ENCODE data around the gene MED27. TPM values are rescaled to one million over a fixed set of nuclear protein-coding genes. Genes with fewer than 3 reads are reported as not detected.

The MED27 gene
- total and polyA plus RNA-seq, 2 of the 8 experiments (the other 6 are each of a cell fraction or from before 2014, with no cell fraction given) = 29.9 to 56.5 TPM

DNA sequence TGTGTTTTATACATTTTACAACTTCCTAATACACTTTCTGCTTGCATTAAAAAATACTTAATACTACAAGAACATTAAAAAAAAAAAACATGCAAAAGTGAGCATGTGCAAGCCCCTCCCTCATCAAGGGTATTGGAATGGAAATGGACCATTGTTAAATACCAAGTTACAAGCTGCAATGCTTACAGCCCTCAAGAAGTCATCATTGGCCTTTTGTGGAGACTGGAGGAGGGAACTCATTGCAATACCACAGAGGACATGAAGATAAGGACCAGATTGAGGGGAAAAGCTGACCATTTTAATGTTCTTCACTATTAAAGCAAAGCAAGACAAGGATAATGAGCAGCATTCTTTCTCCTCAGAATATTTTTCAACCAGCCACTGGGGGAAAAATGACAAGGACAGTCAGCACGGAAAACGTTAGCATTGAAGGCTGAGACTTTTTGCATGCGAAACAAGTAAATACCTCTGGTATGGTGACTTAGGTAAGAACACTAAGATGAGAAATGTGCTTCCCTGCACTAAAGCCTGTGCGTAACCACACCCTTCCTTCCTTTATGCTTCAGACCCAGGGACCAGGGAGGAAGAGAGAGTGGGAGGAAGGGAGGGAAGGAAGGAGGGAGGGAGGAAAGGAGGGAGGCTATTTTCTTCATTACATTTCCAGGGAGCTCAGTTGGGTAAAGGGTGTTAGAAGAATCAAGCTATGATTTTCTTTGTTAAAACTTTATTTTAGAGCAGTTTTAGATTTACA, 198.7 kb downstream of the MED27 start:
- Histone ChIP-seq H3K79me2 (ENCODE audit: control insufficient read depth in 1 of 2, insufficient read depth in 2 of 2, low read length in 2 of 2) (no peaks in the 10 kb centered on the region), H4K5ac (ENCODE audit: insufficient read length, low read depth, low read length) (peak overlapping the region; percentile 44), H3K4ac (replicated peaks; ENCODE audit: insufficient read length, low read depth, low read length) (no peak overlapping the region), H3K18ac (ENCODE audit: extremely low read depth, low read length) (peak overlapping the region; percentile 6; the same call in 1 of the 2 replicates), H3K79me1 (ENCODE audit: low read depth, low read length) (no peaks in the 10 kb centered on the region), H2BK12ac (ENCODE audit: low read depth, low read length) (no peak overlapping the region), H3K9me3 (ENCODE audit: insufficient read depth in 2 of 2, low read depth in 1 of 2, low read length in 1 of 2) (no peaks in the 10 kb centered on the region), H2AFZ (ENCODE audit: low read length) (no peak overlapping the region), H3K4me3 (ENCODE audit: extremely low read depth in 1 of 4, insufficient read depth in 2 of 4, low read depth in 3 of 4, low read length in 4 of 4) (no peak overlapping the region), H3K4me2 (ENCODE audit: insufficient read depth in 1 of 2, low read depth in 2 of 2, low read length in 2 of 2) (peak overlapping the region; percentile 25 to 33; a peak in 3 of 4 replicates), H4K8ac (ENCODE audit: extremely low read depth, insufficient read depth, low read length) (no peak overlapping the region), H3K36me3 (ENCODE audit: control insufficient read depth in 2 of 4, insufficient read depth in 4 of 4, low read length in 3 of 4) (no peaks in the 10 kb centered on the region), H3K23ac (ENCODE audit: insufficient read length) (no peak overlapping the region), H4K91ac (replicated peaks; ENCODE audit: insufficient read length, low read length) (no peak overlapping the region), H3K4me1 (replicated peaks in 1 of 4; ENCODE audit: control insufficient read depth in 3 of 4, insufficient read depth in 4 of 4, low read length in 3 of 4) (peaks cover 0 to 6% (median 5%) of the 10 kb centered on the region in 4 experiments; a peak in 4 of 7 replicates), H3K14ac (ENCODE audit: insufficient read length) (no peak overlapping the region), H2AK5ac (ENCODE audit: low read depth, low read length) (no peak overlapping the region; the same call in 1 of the 2 replicates), H3K27me3 (replicated peaks in 1 of 4; ENCODE audit: control insufficient read depth in 3 of 4, extremely low read depth in 1 of 4, insufficient read depth in 3 of 4, low read length in 3 of 4) (no peaks in the 10 kb centered on the region), H3K9ac (replicated peaks in 1 of 4; ENCODE audit: extremely low read depth in 1 of 4, low read depth in 3 of 4, low read length in 3 of 4) (no peak overlapping the region), H3K56ac (replicated peaks; ENCODE audit: insufficient read length, low read depth, low read length) (no peak overlapping the region), H2BK120ac (replicated peaks; ENCODE audit: low read depth, low read length) (no peak overlapping the region), H4K20me1 (replicated peaks in 1 of 2; ENCODE audit: control insufficient read depth in 1 of 2, insufficient read depth in 2 of 2, low read length in 2 of 2) (no peaks in the 10 kb centered on the region), H2BK5ac (ENCODE audit: low read depth, low read length) (no peak overlapping the region), H3K27ac (ENCODE audit: low read depth, low read length) (no peak overlapping the region), H2BK20ac (ENCODE audit: low read length) (no peak overlapping the region), H3K23me2 (ENCODE audit: low read depth, low read length) (no peaks in the 10 kb centered on the region), H2BK15ac (ENCODE audit: low read length) (no peak overlapping the region)
- DNase-seq (ENCODE audit: low read depth in 1 of 2, low spot score in 2 of 2) = no peak
- ChIA-PET POLR2A (ENCODE audit: partially characterized antibody) (interaction anchor here (0.6 kb wide), 1 partner anchor 28 kb away, joined by 3 read pairs; no protein-coding TSS in a partner anchor), CTCF (ENCODE audit: partially characterized antibody) (interaction anchor here (0.9 to 4.6 kb wide), 3 partner anchors 8 to 11 kb away, joined by 3 to 16 read pairs (median 4); no protein-coding TSS in a partner anchor)
- 45% methylated on average over 4 of the region's 4 CpGs; no CpG with 5 or more reads in 1 of the 2 experiments for WGBS, 2 experiments (ENCODE audit: extremely low coverage in 1 of 2, insufficient coverage in 1 of 2, insufficient read length in 1 of 2, insufficient replicate concordance in 2 of 2, low coverage in 1 of 2, low lambda C conversion rate in 2 of 2, missing lambda C conversion rate in 1 of 2)
- peak; percentile 92 for FAIRE-seq
- TF ChIP-seq SP4 (IDR thresholded peaks at IDR 0.05; ENCODE audit: low read length) (no peak), BACH1 (IDR thresholded peaks at IDR 0.05; ENCODE audit: low read length) (no peak), SP1 (IDR thresholded peaks at IDR 0.05; ENCODE audit: low read depth, low read length) (no peak), JUND (IDR thresholded peaks at IDR 0.05; ENCODE audit: low read length) (no peak), TBP (IDR thresholded peaks at IDR 0.05; ENCODE audit: low read depth, low read length) (no peak), JUN (IDR thresholded peaks at IDR 0.05; ENCODE audit: low read depth, low read length) (no peak), EP300 (IDR thresholded peaks at IDR 0.05; ENCODE audit: borderline replicate concordance in 1 of 2, low read depth in 2 of 2, low read length in 2 of 2) (no peak), NANOG (IDR thresholded peaks at IDR 0.05; ENCODE audit: insufficient read depth, low read depth, low read length, poor library complexity, severe bottlenecking) (no peak), SIRT6 (IDR thresholded peaks at IDR 0.05; ENCODE audit: low read length) (no peak)
- TF ChIP-seq, protein P1, sequence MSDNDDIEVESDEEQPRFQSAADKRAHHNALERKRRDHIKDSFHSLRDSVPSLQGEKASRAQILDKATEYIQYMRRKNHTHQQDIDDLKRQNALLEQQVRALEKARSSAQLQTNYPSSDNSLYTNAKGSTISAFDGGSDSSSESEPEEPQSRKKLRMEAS (IDR thresholded peaks at IDR 0.05) = no peak
- TF ChIP-seq, protein P2, sequence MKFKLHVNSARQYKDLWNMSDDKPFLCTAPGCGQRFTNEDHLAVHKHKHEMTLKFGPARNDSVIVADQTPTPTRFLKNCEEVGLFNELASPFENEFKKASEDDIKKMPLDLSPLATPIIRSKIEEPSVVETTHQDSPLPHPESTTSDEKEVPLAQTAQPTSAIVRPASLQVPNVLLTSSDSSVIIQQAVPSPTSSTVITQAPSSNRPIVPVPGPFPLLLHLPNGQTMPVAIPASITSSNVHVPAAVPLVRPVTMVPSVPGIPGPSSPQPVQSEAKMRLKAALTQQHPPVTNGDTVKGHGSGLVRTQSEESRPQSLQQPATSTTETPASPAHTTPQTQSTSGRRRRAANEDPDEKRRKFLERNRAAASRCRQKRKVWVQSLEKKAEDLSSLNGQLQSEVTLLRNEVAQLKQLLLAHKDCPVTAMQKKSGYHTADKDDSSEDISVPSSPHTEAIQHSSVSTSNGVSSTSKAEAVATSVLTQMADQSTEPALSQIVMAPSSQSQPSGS (IDR thresholded peaks at IDR 0.05; ENCODE audit: low read length) = no peak
